Keratinocyte (primary cell): ENCODE results near the gene MAP2K5. TPM values are rescaled to one million over a fixed set of nuclear protein-coding genes. Genes with fewer than 3 reads are reported as not detected.

Experiments used
- DNase-seq: peaks from one replicate; pipeline ENCODE4 v3.0.0-alpha.2; 2011; ENCODE audit warnings: low read depth, missing footprints, low spot score
- FAIRE-seq: peaks from 2 replicates; lab custom pipeline; 2011; peaks lifted over from hg19 to GRCh38; lab: Jason Lieb, UNC
- H2AFZ ChIP-seq: 2 replicates; pipeline ENCODE4 v1.6.0; 2012; ENCODE audit warnings: low read length, control low read depth, inconsistent platforms; ENCODE audit not compliant: control insufficient read depth
- H3K27ac ChIP-seq: 2 replicates; pipeline ENCODE4 v1.5.1; 2011; ENCODE audit warnings: low read length; ENCODE audit not compliant: control insufficient read depth, insufficient read depth
- H3K27me3 ChIP-seq: 3 replicates; pipeline ENCODE4 v1.6.0; 2011; ENCODE audit warnings: low read length; ENCODE audit not compliant: control insufficient read depth, insufficient read depth; ENCODE audit errors: extremely low read depth
- H3K36me3 ChIP-seq, 2 experiments: 2 replicates in 1 of 2; 3 replicates in 1 of 2; pipeline ENCODE4 v1.5.1; 2011; ENCODE audit warnings: low read length in 2 of 2, mild to moderate bottlenecking in 1 of 2; ENCODE audit not compliant: control insufficient read depth in 2 of 2, insufficient read depth in 2 of 2; ENCODE audit errors: extremely low read depth in 1 of 2
- H3K4me1 ChIP-seq: 3 replicates; pipeline ENCODE4 v1.5.1; 2011; ENCODE audit warnings: low read length; ENCODE audit not compliant: control insufficient read depth, insufficient read depth; ENCODE audit errors: extremely low read depth
- H3K4me2 ChIP-seq: 3 replicates; pipeline ENCODE4 v1.6.0; 2011; ENCODE audit warnings: low read depth, low read length; ENCODE audit not compliant: control insufficient read depth, insufficient read depth; ENCODE audit errors: extremely low read depth
- H3K4me3 ChIP-seq, 3 experiments: fragments of 200-600 bp in 1 of 3; sonication (generic) in 1 of 3; 2 replicates in 2 of 3; 3 replicates in 1 of 3; pipeline ENCODE4 v1.5.1; 2011 to 2016; ENCODE audit warnings: low read length in 3 of 3, mild to moderate bottlenecking in 3 of 3, control low read depth in 2 of 3, inconsistent platforms in 1 of 3, low read depth in 1 of 3, mixed read lengths in 1 of 3, mixed run types in 1 of 3, moderate library complexity in 1 of 3; ENCODE audit not compliant: control insufficient read depth in 2 of 3, insufficient read depth in 2 of 3; ENCODE audit errors: extremely low read depth in 1 of 3
- H3K79me2 ChIP-seq: 2 replicates; pipeline ENCODE4 v1.6.0; 2012; ENCODE audit warnings: low read length; ENCODE audit not compliant: control insufficient read depth, insufficient read depth
- H3K9ac ChIP-seq: 3 replicates; pipeline ENCODE4 v1.6.0; 2011; ENCODE audit warnings: low read length; ENCODE audit not compliant: control insufficient read depth, insufficient read depth; ENCODE audit errors: extremely low read depth
- H3K9me1 ChIP-seq: 3 replicates; pipeline ENCODE4 v1.6.0; 2011; ENCODE audit warnings: low read length; ENCODE audit not compliant: control insufficient read depth, insufficient read depth; ENCODE audit errors: extremely low read depth
- H3K9me3 ChIP-seq: 2 replicates; pipeline ENCODE4 v1.5.1; 2012; ENCODE audit warnings: low read depth, low read length; ENCODE audit not compliant: control insufficient read depth
- H4K20me1 ChIP-seq: 3 replicates; pipeline ENCODE4 v1.6.0; 2011; ENCODE audit warnings: low read length; ENCODE audit not compliant: control insufficient read depth, insufficient read depth; ENCODE audit errors: extremely low read depth
- EZH2 ChIP-seq: IDR thresholded peaks from one replicate; pipeline ENCODE4 v1.6.1; 2012; ENCODE audit warnings: inconsistent platforms, mild to moderate bottlenecking, low read length, moderate library complexity
- dilution Hi-C: fragments of 300-500 bp; cut with MboI; formaldehyde crosslinking; loops from one replicate; pipeline ENCODE4 v1.7.0; 2020; ENCODE audit warnings: low sequenced_read_pairs; ENCODE audit not compliant: extremely low pct_ligation_motif_present
- polyA plus RNA-seq, 5 experiments: library from polyadenylated mRNA; depleted of rRNA in 3 of 5; stranded (reverse) in 3 of 5; stranded (forward) in 1 of 5; unstranded in 1 of 5; fragments of >200 nt; gene quantifications; 1 replicate in 1 of 5; 2 replicates in 3 of 5; 3 replicates in 1 of 5; pipeline versions ENCODE4 v1.2.1 to v1.2.3, GENCODE V29; 2011 to 2012; ENCODE audit warnings: missing spikeins in 2 of 5, low read depth in 1 of 5, low replicate concordance in 1 of 5
- TF ChIP-seq, protein P1 (sequence below), 3 experiments: IDR thresholded peaks in 1 of 3; conservative IDR thresholded peaks in 1 of 3; optimal IDR thresholded peaks in 1 of 3; 2 replicates in 2 of 3; 3 replicates in 1 of 3; pipeline versions ENCODE3 to v1.5.1; 2011; ENCODE audit warnings: low read length in 3 of 3, mild to moderate bottlenecking in 3 of 3, moderate library complexity in 2 of 3, control low read depth in 1 of 3, inconsistent platforms in 1 of 3; ENCODE audit not compliant: insufficient read depth in 2 of 3; ENCODE audit errors: extremely low read depth in 1 of 3

The MAP2K5 gene
- polyA plus RNA-seq, 1 donor (not counting 4 experiments of a cell fraction or from before 2014, with no cell fraction given), result 3.6 TPM

DNA sequence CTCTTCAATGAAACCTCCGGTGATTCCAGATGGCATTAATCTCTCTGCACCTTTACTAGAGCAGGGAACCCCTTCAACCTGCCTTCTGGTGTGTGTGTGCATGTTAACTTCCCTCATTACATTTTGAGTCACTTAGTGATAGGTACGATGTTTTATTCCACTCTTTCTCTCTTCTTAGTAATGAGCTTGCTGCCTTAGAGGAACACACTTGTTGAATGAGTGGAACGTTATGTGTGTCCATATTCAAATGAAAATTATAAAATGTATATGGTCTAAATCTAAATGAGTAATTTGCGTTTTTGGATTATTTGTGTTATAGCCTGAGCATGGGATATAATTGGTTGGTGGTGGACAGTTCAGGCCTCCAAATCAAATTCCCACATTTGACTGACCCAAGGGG is 12.1 kb downstream of the MAP2K5 start:
- Histone ChIP-seq H3K9me1 (no peaks in the 10 kb centered on the region), H4K20me1 (no peaks in the 10 kb centered on the region), H3K27me3 (no peaks in the 10 kb centered on the region), H3K27ac (no peak overlapping the region), H2AFZ (no peak overlapping the region), H3K9me3 (no peaks in the 10 kb centered on the region), H3K79me2 (no peaks in the 10 kb centered on the region), H3K4me3 (no peak overlapping the region), H3K4me2 (no peak overlapping the region), H3K9ac (no peak overlapping the region), H3K4me1 (no peaks in the 10 kb centered on the region), H3K36me3 (peaks cover 0 to 7% of the 10 kb centered on the region in 2 experiments)
- TF ChIP-seq, protein P1, sequence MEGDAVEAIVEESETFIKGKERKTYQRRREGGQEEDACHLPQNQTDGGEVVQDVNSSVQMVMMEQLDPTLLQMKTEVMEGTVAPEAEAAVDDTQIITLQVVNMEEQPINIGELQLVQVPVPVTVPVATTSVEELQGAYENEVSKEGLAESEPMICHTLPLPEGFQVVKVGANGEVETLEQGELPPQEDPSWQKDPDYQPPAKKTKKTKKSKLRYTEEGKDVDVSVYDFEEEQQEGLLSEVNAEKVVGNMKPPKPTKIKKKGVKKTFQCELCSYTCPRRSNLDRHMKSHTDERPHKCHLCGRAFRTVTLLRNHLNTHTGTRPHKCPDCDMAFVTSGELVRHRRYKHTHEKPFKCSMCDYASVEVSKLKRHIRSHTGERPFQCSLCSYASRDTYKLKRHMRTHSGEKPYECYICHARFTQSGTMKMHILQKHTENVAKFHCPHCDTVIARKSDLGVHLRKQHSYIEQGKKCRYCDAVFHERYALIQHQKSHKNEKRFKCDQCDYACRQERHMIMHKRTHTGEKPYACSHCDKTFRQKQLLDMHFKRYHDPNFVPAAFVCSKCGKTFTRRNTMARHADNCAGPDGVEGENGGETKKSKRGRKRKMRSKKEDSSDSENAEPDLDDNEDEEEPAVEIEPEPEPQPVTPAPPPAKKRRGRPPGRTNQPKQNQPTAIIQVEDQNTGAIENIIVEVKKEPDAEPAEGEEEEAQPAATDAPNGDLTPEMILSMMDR (optimal IDR thresholded peaks at IDR 0.05 in 1 of 3, IDR thresholded peaks at IDR 0.05 in 1 of 3, conservative IDR thresholded peaks at IDR 0.05 in 1 of 3; ENCODE audit: extremely low read depth in 1 of 3, insufficient read depth in 2 of 3, low read length in 3 of 3), result no peak
- no peak for TF ChIP-seq EZH2
- dilution Hi-C loops, result no loop called here
- no peak for FAIRE-seq
- DNase-seq, result no peak

DNA sequence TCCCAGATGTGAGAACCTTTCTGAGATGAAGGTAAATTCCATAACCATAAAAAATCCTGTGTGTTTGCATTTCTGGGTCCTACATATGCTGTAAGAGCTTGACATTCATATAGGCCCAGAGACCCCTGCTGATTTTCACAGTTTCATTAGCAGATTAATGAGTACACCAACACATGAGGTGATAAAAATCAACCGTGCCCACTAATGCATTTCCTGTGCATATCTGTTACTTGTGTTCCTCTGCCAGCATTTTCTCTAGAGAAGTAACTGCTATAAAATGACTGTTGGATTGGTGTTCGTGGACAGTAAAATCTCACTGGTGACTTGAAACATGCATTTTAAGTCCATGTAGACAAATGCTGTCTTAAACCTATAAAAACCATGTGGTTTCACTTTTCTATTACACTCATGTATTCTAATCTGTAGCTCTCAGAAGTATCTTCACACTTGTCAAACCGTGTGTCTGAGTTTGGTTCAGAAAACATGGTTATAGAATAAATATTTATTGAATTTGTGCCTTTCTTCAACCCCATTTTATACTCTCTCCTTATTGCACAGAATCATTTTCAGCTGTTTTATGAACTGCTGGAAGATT is 14.6 kb downstream of the MAP2K5 start:
- dilution Hi-C loops, result no loop called here
- DNase-seq, result no peak
- Histone ChIP-seq H3K4me1 (no peaks in the 10 kb centered on the region), H3K27me3 (no peaks in the 10 kb centered on the region), H2AFZ (no peak overlapping the region), H3K9me3 (no peaks in the 10 kb centered on the region), H3K36me3 (peaks cover 0 to 4% of the 10 kb centered on the region in 2 experiments), H3K27ac (no peak overlapping the region), H3K4me3 (no peak overlapping the region), H3K4me2 (no peak overlapping the region), H4K20me1 (no peaks in the 10 kb centered on the region), H3K9ac (no peak overlapping the region), H3K9me1 (no peaks in the 10 kb centered on the region), H3K79me2 (no peaks in the 10 kb centered on the region)
- TF ChIP-seq, protein P1 (optimal IDR thresholded peaks at IDR 0.05 in 1 of 3, IDR thresholded peaks at IDR 0.05 in 1 of 3, conservative IDR thresholded peaks at IDR 0.05 in 1 of 3; ENCODE audit: extremely low read depth in 1 of 3, insufficient read depth in 2 of 3, low read length in 3 of 3), result no peak
- TF ChIP-seq EZH2, result no peak
- FAIRE-seq, result no peak
